HG02885 (cell line): ENCODE measurements around the gene IDUA.
A peak's percentile ranks its signal among the peaks of the same experiment; 100 is the strongest.
"Not testable (repeated sequence)": the region's sequence is repeated elsewhere in the genome, so short reads cannot be mapped to it uniquely, and the experiment has no call there.

Experiments
- ATAC-seq: cut with Tn5 transposase; IDR thresholded peaks from one replicate; pipeline ENCODE4 v1.9.1; 2021; ENCODE audit warnings: mild to moderate bottlenecking; ENCODE audit not compliant: unreplicated experiment, poor library complexity

The IDUA gene

GRCh38 chr4:999240-999863 is 12.5 kb downstream of the IDUA start:
- not testable (repeated sequence) for ATAC-seq

- ATAC-seq, result no peak
Measured at GRCh38 chr4:999882-1000425, 13.1 kb downstream of the IDUA start.

- ATAC-seq, result no peak
Measured at GRCh38 chr4:1000686-1001260, 13.9 kb downstream of the IDUA start.

DNA sequence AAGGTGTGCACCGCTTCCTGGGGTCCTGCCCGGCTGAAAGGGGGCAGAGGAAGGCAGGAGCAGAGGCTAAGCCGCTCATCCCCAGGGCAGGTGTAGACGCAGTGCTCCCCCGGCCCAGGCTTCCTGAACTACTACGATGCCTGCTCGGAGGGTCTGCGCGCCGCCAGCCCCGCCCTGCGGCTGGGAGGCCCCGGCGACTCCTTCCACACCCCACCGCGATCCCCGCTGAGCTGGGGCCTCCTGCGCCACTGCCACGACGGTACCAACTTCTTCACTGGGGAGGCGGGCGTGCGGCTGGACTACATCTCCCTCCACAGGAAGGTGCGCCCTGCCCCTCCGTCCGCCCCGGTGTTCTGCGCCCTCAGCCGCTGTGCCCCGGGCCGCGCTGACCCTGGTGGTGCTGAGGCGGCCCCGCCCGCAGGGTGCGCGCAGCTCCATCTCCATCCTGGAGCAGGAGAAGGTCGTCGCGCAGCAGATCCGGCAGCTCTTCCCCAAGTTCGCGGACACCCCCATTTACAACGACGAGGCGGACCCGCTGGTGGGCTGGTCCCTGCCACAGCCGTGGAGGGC is 14.8 kb downstream of the IDUA start:
- ATAC-seq, result no peak

DNA sequence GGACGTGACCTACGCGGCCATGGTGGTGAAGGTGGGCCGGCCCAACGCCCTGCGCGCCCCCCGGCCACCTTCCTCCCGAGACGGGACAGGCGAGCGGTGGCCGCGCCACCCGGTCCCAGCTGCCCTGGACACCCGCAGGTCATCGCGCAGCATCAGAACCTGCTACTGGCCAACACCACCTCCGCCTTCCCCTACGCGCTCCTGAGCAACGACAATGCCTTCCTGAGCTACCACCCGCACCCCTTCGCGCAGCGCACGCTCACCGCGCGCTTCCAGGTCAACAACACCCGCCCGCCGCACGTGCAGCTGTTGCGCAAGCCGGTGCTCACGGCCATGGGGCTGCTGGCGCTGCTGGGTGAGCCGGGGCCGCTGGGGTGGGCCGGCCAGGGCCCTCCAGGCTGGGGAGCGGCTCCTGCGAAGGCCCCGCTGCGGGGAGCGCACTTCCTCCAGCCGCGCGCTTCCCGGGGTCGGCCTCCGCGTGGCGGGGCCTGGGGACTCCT is 15.3 kb downstream of the IDUA start:
- ATAC-seq, result no peak

- ATAC-seq, result no peak
Measured at GRCh38 chr4:1002631-1003251, 15.9 kb downstream of the IDUA start.

DNA sequence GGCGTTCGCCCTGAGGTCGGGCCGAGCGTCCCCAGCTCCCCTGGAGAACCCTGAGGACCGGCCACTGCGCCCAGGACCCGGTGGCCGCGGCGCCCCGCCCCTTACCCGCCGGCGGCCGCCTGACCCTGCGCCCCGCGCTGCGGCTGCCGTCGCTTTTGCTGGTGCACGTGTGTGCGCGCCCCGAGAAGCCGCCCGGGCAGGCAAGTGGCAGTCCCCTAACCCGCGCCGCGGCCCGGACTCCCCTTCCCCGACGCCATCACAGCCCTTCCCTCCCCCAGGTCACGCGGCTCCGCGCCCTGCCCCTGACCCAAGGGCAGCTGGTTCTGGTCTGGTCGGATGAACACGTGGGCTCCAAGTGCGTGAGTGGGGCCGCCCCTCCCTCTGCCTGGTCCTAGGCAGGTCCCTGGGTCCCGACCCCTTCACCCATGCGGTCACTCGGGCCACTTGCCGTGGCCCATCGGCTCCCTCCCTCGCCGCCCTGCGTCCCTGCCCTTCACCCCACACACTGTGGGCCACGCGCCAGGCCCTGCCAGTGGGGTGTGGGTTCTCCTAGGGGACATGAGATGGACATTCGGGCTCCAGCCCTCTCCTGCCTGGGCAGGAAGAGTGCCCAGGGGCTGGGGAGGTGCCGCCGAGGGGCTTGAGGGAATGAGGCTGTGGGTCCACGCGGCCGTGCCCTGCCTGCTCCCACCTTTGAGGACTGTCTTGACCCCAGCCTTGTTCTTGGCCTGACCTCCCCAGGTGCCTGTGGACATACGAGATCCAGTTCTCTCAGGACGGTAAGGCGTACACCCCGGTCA is 16.6 kb downstream of the IDUA start:
- no peak for ATAC-seq

DNA sequence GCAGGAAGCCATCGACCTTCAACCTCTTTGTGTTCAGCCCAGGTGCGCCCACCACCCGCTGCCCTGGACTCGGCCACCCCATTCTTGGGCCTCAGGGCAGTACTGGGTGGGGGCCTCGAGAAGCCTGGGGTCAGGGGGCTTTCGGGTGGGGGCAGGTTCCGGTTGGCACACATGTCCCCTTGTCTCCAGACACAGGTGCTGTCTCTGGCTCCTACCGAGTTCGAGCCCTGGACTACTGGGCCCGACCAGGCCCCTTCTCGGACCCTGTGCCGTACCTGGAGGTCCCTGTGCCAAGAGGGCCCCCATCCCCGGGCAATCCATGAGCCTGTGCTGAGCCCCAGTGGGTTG is 17.2 kb downstream of the IDUA start:
- no peak for ATAC-seq

- no peak for ATAC-seq
Measured at GRCh38 chr4:1004557-1005485, 18.0 kb downstream of the IDUA start.

GRCh38 chr4:1006856-1007255 is 20.0 kb downstream of the IDUA start:
- no peak for ATAC-seq

GRCh38 chr4:1008840-1009541 is 22.1 kb downstream of the IDUA start:
- peak; percentile 12 for ATAC-seq

- peak; percentile 53 for ATAC-seq
Measured at GRCh38 chr4:1009542-1010394, 22.9 kb downstream of the IDUA start.

- peak; percentile 1 for ATAC-seq
Measured at GRCh38 chr4:1010395-1011021, 23.7 kb downstream of the IDUA start.

- ATAC-seq, result peak; percentile 45
Measured at GRCh38 chr4:1011022-1011665, 24.3 kb downstream of the IDUA start, which contains the start of gene FGFRL1. FGFRL1 (plus strand) TSS chr4:1011626; CDS start chr4:1012486, 860 bp downstream.

GRCh38 chr4:1011666-1012033 is 24.8 kb downstream of the IDUA start:
- ATAC-seq, result peak; percentile 7

DNA sequence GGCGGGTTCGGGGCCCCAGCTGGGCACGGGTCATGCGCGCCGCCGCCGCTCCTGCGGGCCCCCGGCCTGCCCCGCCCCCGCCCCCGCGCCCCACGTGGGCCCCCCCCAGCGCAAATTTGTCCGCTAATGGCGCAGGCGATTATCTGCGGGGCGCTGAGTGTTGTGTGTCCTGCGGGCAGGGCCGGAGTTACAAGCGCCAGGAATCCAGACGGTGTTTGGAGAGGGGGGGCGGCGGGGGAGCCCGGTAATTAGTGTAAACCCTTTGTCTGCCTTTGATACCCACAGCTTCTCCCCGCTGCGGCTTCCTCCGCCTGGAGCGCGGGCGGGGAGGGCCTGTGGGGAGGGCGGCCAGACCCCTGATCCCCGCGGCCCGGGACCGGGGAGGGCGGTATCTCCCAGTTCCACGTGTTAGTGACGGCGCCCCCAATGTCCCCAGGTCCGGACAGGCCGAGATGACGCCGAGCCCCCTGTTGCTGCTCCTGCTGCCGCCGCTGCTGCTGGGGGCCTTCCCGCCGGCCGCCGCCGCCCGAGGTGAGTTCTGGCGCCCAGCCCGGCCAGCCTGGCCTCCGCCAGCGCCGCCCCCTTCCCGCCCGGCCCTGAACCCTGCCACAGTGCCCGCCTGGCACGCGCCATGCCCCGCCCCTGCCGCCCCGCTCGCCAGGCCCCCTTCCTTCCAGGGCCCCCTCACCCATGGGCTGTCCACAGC is 25.3 kb downstream of the IDUA start:
- no peak for ATAC-seq
